ENCODE measurements around the gene POLR2E.
"Not testable (repeated sequence)": the region's sequence is repeated elsewhere in the genome, so short reads cannot be mapped to it uniquely, and the experiment has no call there.

POLR2E gene

GRCh38 chr19:1125601-1126467 is 30.7 kb upstream of the POLR2E start:
- no peak for DNase-seq (ENCODE audit: low spot score)

GRCh38 chr19:1123885-1124677 is 28.9 kb upstream of the POLR2E start:
- DNase-seq (ENCODE audit: low spot score), result no peak

DNA sequence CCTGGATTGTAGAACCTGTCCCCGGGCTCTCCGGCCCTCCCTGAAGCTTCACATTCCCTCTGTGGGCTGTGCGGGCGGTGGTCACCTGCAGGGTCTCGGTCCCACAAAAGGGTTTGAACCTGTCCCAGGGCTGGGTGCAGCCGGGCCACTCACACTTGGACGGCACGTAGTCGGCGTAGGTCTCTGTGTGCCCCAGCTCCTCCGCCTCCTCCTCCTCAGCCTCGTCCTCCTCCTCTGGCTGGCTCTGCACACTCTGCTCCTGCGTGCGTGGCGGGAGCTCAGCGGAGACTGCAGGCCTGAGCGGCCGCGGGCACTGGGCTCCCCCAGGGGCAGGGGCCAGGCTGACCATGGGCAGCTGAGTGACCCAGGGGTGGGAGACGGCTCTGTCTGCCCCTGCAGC is 28.2 kb upstream of the POLR2E start:
- DNase-seq (ENCODE audit: low spot score), result no peak

DNA sequence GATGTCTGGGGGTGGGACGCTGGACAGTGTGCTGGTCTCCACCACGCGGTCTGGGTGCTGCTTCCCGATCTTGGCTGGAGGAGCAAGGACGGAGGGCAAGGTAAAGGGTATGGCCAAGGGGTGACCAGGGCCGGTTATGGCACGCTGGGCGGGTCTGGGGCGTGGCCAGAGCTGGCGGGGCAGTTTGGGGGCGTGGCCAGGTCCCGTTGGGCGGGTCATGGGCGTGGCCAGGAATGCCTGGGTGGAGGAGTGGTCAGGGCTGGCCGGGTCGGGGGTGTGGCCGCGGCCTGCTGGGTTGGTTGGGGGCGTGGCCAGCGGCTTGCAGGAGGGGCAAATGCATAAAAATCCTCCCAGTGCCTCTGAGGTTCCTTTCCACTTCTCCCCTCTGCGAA is 27.8 kb upstream of the POLR2E start:
- peak; percentile 64 for DNase-seq (ENCODE audit: low spot score)

DNA sequence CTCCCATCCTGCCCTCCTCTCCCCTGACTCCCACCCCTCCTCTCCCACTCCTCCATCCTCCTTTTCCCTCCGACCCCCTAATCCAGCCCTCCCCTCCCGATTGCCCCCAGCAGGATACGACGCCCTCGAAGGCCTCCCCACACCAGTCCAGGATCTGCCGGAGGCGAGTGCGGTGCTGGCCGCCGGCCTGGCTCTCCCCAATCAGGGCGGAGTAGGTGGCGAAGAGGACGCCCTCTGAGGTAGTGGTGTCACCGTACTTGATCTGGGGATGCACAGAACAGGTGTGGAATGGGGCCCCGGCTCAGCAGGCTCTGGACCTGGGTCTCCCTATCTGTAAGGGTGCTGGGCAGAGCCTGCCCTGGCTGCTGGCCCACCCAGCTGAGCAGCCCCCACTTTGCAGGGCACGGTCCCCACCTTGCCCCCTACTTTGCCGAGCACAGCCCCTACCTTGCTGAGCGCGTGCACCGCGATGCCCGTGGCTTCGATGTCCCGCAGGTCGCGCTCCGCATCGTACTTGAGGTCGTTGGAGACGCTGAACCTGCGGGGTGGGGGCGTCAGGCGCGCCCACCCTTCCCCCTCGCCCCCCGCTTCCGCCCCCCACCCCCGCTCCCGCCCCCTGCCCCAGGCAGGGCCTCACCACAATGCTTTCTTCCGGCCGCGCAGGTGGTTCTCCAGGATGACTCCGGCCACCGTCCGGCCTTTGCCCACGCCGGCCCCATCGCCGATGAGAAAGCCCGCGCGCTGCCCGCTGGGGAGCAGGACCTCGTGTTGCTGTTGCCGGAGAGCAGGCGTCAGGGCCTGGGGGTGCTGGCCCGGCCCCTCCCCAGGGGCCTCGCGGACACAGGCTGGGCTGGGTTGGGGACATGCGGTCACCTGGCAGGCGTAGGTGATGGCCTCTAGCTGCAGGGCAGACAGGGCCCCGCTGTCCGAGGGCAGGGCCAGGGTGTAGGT is 27.1 kb upstream of the POLR2E start:
- DNase-seq (ENCODE audit: low spot score), result no peak

- no peak for DNase-seq (ENCODE audit: low spot score)
These were observed 26.2 kb upstream of the POLR2E start for GRCh38 chr19:1121395-1121794.

- no peak for DNase-seq (ENCODE audit: low spot score)
These were observed 24.5 kb upstream of the POLR2E start for GRCh38 chr19:1119475-1120217.

GRCh38 chr19:1118999-1119398 is 23.8 kb upstream of the POLR2E start:
- DNase-seq (ENCODE audit: low spot score), result no peak

DNA sequence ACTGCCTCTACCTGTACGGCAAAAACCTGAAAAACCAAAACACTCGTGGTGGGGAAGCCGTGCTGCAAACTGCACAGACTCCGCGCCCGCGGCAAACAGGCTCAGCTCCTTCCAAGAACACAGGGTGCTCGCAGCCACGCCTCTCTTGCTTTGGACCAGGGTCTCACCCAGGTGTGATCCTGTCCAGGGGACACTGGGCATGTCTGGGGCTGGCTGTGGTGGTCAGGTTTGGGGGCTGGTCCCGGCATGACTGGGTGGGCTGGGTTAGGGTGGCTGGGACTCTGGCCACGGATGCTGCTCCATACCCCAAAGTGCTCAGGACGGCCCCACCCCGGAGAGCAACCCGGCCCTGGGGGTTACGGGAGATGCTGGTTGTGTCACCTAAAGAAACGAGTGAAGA is 22.5 kb upstream of the POLR2E start:
- DNase-seq (ENCODE audit: low spot score), result no peak

GRCh38 chr19:1116726-1117581 is 21.8 kb upstream of the POLR2E start:
- DNase-seq (ENCODE audit: low spot score), result no peak

DNA sequence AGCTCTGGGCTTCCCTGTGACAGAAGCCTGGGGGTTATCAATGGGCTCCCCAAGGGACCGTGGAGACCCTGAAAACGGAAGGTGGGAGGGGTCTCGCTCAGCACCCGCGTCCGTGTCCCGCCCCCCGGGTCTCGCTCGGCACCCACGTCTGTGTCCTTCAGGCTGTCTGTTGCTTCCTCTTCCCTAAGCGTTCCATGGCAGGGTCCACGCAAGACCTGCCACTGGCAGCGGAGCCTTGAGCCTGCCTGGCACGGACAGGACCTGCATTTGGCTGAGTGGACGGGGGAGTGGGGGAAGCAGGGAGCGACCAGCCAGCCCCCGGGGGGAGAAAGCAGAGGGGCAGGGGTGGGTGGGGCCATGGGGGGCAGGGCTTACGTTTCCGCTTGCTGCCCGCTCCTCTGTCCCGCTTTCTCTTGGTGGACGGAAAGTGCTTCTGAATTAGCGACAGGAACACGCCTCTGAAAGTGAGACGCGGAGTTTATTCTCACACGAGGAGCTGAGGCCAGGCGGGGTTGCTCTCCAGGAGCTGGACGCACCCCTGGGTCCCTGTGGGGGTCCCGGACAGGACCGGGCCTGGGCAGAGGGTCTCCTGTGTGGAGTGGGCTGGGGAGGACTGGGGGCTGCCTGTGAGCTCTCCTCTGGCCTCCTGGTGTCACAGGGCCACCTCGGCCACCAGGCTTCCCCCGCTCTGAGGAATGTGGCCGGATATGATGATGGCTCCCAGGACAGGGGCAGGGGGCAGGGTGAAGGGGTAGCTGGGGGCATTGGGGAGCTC is 20.7 kb upstream of the POLR2E start:
- no peak for DNase-seq (ENCODE audit: low spot score)

DNA sequence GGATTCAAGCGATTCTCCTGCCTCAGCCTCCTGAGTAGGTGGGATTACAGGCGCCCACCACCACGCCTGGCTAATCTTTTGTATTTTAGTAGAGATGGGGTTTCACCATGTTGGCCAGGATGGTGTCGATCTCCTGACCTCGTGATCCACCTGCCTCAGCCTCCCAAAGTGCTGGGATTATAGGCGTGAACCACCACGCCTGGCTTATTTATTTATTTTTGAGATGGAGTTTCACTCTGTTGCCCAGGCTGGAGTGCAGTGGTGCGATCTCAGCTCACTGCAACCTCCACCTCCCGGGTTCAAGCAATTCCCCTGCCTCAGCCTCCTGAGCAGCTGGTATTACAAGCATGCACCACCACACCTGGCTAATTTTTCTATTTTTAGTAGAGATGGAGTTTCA is 19.6 kb upstream of the POLR2E start:
- DNase-seq (ENCODE audit: low spot score), result not testable (repeated sequence)

GRCh38 chr19:1113986-1114483 is 18.9 kb upstream of the POLR2E start:
- DNase-seq (ENCODE audit: low spot score), result no peak

DNA sequence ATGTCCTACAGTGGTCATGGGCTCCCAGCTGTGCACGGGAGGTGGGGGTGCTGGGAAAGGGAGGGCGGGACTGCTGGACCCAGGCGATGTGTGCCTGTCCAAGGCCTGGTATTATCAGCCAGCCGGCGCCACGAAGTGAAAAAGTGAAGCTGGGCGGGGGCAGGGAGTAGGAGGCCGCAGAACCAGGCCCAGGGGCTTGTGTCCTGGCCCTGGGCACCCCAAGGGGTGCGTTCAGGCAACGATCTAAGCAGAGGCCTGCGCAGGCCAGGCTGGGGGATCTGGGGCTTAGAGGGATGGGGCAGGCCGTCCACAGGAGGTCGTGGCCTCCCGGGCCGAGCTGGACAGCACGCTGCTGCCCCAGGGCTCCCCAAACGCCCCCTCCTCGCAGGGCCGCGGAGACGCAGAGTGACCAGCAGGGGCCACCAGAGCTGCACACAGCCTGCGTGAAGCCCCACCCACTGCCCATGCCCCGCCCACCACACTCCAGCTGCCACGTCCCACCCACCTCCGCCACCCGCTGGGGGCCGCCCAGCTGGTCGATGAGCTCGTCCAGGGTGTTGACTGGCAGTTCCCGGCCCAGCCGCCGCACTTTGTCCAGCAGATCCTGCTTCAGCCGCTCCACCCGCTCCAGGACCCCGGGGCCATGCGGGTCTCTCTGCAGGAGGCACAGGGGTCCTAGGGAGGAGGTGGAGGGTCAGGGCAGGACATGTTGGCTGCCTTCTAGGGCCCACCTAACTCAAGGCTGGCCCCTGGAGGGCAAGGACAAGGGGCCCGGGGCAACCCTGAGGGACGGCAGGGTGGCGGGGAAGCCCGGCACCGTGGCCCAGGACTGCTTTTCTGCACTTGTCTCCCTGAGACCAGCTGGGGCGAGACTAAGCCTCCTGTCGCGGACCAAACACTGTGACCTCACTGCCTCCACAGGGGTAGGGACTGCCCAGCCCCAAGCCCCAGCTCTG is 18.1 kb upstream of the POLR2E start:
- peak; percentile 92 for DNase-seq (ENCODE audit: low spot score)

GRCh38 chr19:1112268-1113029 is 17.3 kb upstream of the POLR2E start:
- no peak for DNase-seq (ENCODE audit: low spot score)

DNA sequence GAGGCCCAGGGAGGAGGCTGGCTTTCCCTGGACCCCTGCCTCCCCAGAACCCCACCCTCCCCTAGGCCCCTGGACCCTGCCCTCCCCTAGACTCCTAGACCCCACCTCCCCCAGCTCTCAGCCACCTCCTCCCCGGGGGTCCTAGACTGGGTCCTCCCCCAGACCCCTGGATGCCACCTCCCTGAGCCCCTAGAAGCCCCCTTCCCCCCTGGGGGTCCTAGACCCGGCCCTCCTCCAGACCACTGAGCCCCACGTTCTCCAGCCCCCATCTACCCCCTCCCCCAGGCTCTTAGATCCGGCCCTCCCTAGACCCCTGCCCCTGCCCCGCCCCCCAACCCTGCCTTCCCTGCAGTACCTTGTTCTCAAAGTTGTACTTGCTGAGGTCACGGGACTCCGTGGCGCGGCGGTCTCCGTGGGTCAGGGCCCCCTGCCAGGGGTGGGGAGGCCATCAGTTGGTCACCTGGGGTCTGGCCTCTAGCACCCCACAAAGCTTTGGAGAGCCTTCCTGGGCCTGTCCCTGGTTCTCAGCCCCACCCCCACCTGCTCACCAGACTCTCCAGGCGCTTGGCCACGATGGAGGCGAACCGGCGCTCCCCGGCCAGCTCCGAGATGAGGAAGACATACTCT is 16.6 kb upstream of the POLR2E start:
- no peak for DNase-seq (ENCODE audit: low spot score)

All from hematopoietic multipotent progenitor cell treated with erythropoietin and hydrocortisone succinate and interleukin-3 and kit ligand, for 17 days (in vitro differentiated cells).